ENCODE measurements around the gene LRP5.
"Not testable (repeated sequence)": the region's sequence is repeated elsewhere in the genome, so short reads cannot be mapped to it uniquely, and the experiment has no call there.

The LRP5 gene

GRCh38 chr11:68425866-68426380 is 113.5 kb downstream of the LRP5 start:
- DNase-seq (ENCODE audit: low spot score in 2 of 2), result no peak
- H3K27ac Mint-ChIP-seq, result no peak overlapping the region
- no peak overlapping the region for H3K4me3 Mint-ChIP-seq
- H3K9me3 Mint-ChIP-seq, result peaks cover 9% of the 10 kb centered on the region
- H3K4me1 Mint-ChIP-seq, result no peaks in the 10 kb centered on the region
- H3K36me3 Mint-ChIP-seq, result no peaks in the 10 kb centered on the region
- ATAC-seq, result peak; percentile 9

- peaks cover 9% of the 10 kb centered on the region for H3K9me3 Mint-ChIP-seq
- H3K27ac Mint-ChIP-seq, result no peak overlapping the region
- ATAC-seq, result no peak
- H3K36me3 Mint-ChIP-seq, result no peaks in the 10 kb centered on the region
- H3K4me3 Mint-ChIP-seq, result no peak overlapping the region
- no peaks in the 10 kb centered on the region for H3K4me1 Mint-ChIP-seq
- no peak for DNase-seq (ENCODE audit: low spot score in 2 of 2)
Measured at GRCh38 chr11:68429661-68430060, 117.3 kb downstream of the LRP5 start.

GRCh38 chr11:68430384-68430783 is 118.0 kb downstream of the LRP5 start:
- no peaks in the 10 kb centered on the region for H3K4me1 Mint-ChIP-seq
- H3K9me3 Mint-ChIP-seq, result peaks cover 9% of the 10 kb centered on the region
- no peaks in the 10 kb centered on the region for H3K36me3 Mint-ChIP-seq
- H3K27ac Mint-ChIP-seq, result no peak overlapping the region
- ATAC-seq (no peak), DNase-seq (ENCODE audit: low spot score in 2 of 2) (no peak)
- H3K4me3 Mint-ChIP-seq, result no peak overlapping the region

- Mint-ChIP-seq H3K4me3 (no peak overlapping the region), H3K36me3 (no peaks in the 10 kb centered on the region), H3K9me3 (peaks cover 9% of the 10 kb centered on the region), H3K4me1 (no peaks in the 10 kb centered on the region), H3K27ac (no peak overlapping the region)
- ATAC-seq (no peak), DNase-seq (ENCODE audit: low spot score in 2 of 2) (no peak)
Measured at GRCh38 chr11:68430801-68431200, 118.4 kb downstream of the LRP5 start.

- H3K36me3 Mint-ChIP-seq, result no peaks in the 10 kb centered on the region
- peaks cover under 1% of the 10 kb centered on the region for H3K4me1 Mint-ChIP-seq
- H3K4me3 Mint-ChIP-seq, result no peak overlapping the region
- DNase-seq (ENCODE audit: low spot score in 2 of 2) (no peak), ATAC-seq (no peak)
- peaks cover 9% of the 10 kb centered on the region for H3K9me3 Mint-ChIP-seq
- no peak overlapping the region for H3K27ac Mint-ChIP-seq
Measured at GRCh38 chr11:68431984-68432645, 119.7 kb downstream of the LRP5 start.

- H3K36me3 Mint-ChIP-seq, result no peaks in the 10 kb centered on the region
- H3K4me3 Mint-ChIP-seq, result no peak overlapping the region
- H3K9me3 Mint-ChIP-seq, result peaks cover 9% of the 10 kb centered on the region
- H3K27ac Mint-ChIP-seq, result no peak overlapping the region
- DNase-seq (ENCODE audit: low spot score in 2 of 2) (no peak), ATAC-seq (no peak)
- peaks cover 6% of the 10 kb centered on the region for H3K4me1 Mint-ChIP-seq
Measured at GRCh38 chr11:68432874-68433273, 120.5 kb downstream of the LRP5 start.

- Mint-ChIP-seq H3K4me3 (no peak overlapping the region), H3K27ac (no peak overlapping the region), H3K9me3 (peaks cover 7% of the 10 kb centered on the region), H3K4me1 (peaks cover 6% of the 10 kb centered on the region), H3K36me3 (no peaks in the 10 kb centered on the region)
- ATAC-seq (no peak), DNase-seq (ENCODE audit: low spot score in 2 of 2) (no peak)
Measured at GRCh38 chr11:68433541-68433940, 121.2 kb downstream of the LRP5 start.

GRCh38 chr11:68434159-68434558 is 121.8 kb downstream of the LRP5 start:
- not testable (repeated sequence) for H3K4me1 Mint-ChIP-seq; DNase-seq (ENCODE audit: low spot score in 2 of 2); H3K4me3 Mint-ChIP-seq; ATAC-seq; H3K9me3 Mint-ChIP-seq; H3K27ac Mint-ChIP-seq; H3K36me3 Mint-ChIP-seq

- Mint-ChIP-seq H3K36me3 (no peaks in the 10 kb centered on the region), H3K4me3 (no peak overlapping the region), H3K27ac (no peak overlapping the region), H3K4me1 (peaks cover 6% of the 10 kb centered on the region), H3K9me3 (no peaks in the 10 kb centered on the region)
- ATAC-seq (no peak), DNase-seq (ENCODE audit: low spot score in 2 of 2) (no peak)
Measured at GRCh38 chr11:68436162-68436888, 123.9 kb downstream of the LRP5 start.

GRCh38 chr11:68436985-68437926 is 124.9 kb downstream of the LRP5 start:
- H3K4me3 Mint-ChIP-seq, result no peak overlapping the region
- no peak overlapping the region for H3K27ac Mint-ChIP-seq
- peaks cover 6% of the 10 kb centered on the region for H3K4me1 Mint-ChIP-seq
- H3K9me3 Mint-ChIP-seq, result no peaks in the 10 kb centered on the region
- peak; percentile 49 for ATAC-seq
- no peaks in the 10 kb centered on the region for H3K36me3 Mint-ChIP-seq
- no peak for DNase-seq (ENCODE audit: low spot score in 2 of 2)

- no peak overlapping the region for H3K27ac Mint-ChIP-seq
- H3K36me3 Mint-ChIP-seq, result no peaks in the 10 kb centered on the region
- DNase-seq (ENCODE audit: low spot score in 2 of 2), result no peak
Measured at GRCh38 chr11:68437927-68438657, 125.7 kb downstream of the LRP5 start.

GRCh38 chr11:68438658-68439259 is 126.4 kb downstream of the LRP5 start:
- Mint-ChIP-seq H3K9me3 (no peaks in the 10 kb centered on the region), H3K27ac (no peak overlapping the region), H3K36me3 (no peaks in the 10 kb centered on the region), H3K4me1 (peaks cover 6% of the 10 kb centered on the region), H3K4me3 (no peak overlapping the region)
- ATAC-seq (no peak), DNase-seq (ENCODE audit: low spot score in 2 of 2) (no peak)

More at GRCh38 chr11:68437927-68438657, 125.7 kb downstream of the LRP5 start:
- Mint-ChIP-seq H3K9me3 (no peaks in the 10 kb centered on the region), H3K4me1 (peaks cover 6% of the 10 kb centered on the region), H3K4me3 (no peak overlapping the region)
- ATAC-seq, result no peak

- H3K4me1 Mint-ChIP-seq, result peaks cover 6% of the 10 kb centered on the region
- H3K9me3 Mint-ChIP-seq, result no peaks in the 10 kb centered on the region
- DNase-seq (ENCODE audit: low spot score in 2 of 2) (no peak), ATAC-seq (no peak)
- no peak overlapping the region for H3K27ac Mint-ChIP-seq
- H3K36me3 Mint-ChIP-seq, result no peaks in the 10 kb centered on the region
- H3K4me3 Mint-ChIP-seq, result no peak overlapping the region
Measured at GRCh38 chr11:68439355-68440065, 127.1 kb downstream of the LRP5 start.

- Mint-ChIP-seq H3K27ac (no peak overlapping the region), H3K4me1 (peaks cover 6% of the 10 kb centered on the region), H3K4me3 (no peak overlapping the region), H3K36me3 (no peaks in the 10 kb centered on the region), H3K9me3 (no peaks in the 10 kb centered on the region)
- ATAC-seq (no peak), DNase-seq (ENCODE audit: low spot score in 2 of 2) (no peak)
Measured at GRCh38 chr11:68440224-68440623, 127.8 kb downstream of the LRP5 start.

Data from stimulated activated effector memory CD8-positive, alpha-beta T cell treated with anti-CD3 and anti-CD28 coated beads, Interleukin-12 subunit alpha, Interleukin-12 subunit beta, amount 100 ng/mL, for 72 hours (primary cell).